ENCODE results near the gene RPS6KA2. TPM values are rescaled to one million over a fixed set of nuclear protein-coding genes. Genes with fewer than 3 reads are reported as not detected.
A peak's percentile ranks its signal among the peaks of the same experiment; 100 is the strongest.

The RPS6KA2 gene
- polyA plus RNA-seq (ENCODE audit: insufficient read length in 12 of 12), result 10 to 100 TPM in 11 of 12 donors, not detected in 1; 19.6 to 30.3 (median 25.5) TPM
- long read RNA-seq, donor 1, full-length matches to known transcripts, result 1 of 1 reads
- long read RNA-seq, donor 1, partial matches to known transcripts, result 0 of 1 reads
- long read RNA-seq, donor 1, other reads (novel, unspliced or antisense), result 0 of 1 reads
- long read RNA-seq, donor 2, full-length matches to known transcripts, result 3 of 3 reads
- long read RNA-seq, donor 2, partial matches to known transcripts, result 0 of 3 reads
- long read RNA-seq, donor 2, other reads (novel, unspliced or antisense), result 0 of 3 reads
- long read RNA-seq, donor 3, full-length matches to known transcripts, result 1 of 1 reads
- long read RNA-seq, donor 3, partial matches to known transcripts, result 0 of 1 reads
- long read RNA-seq, donor 3, other reads (novel, unspliced or antisense), result 0 of 1 reads
- long read RNA-seq, donor 4, full-length matches to known transcripts, result 3 of 3 reads
- long read RNA-seq, donor 4, partial matches to known transcripts, result 0 of 3 reads
- long read RNA-seq, donor 4, other reads (novel, unspliced or antisense), result 0 of 3 reads
- long read RNA-seq, donor 5, full-length matches to known transcripts, result 6 of 6 reads
- long read RNA-seq, donor 5, partial matches to known transcripts, result 0 of 6 reads
- long read RNA-seq, donor 5, other reads (novel, unspliced or antisense), result 0 of 6 reads
- long read RNA-seq, donor 6, full-length matches to known transcripts, result 2 of 2 reads
- long read RNA-seq, donor 6, partial matches to known transcripts, result 0 of 2 reads
- long read RNA-seq, donor 6, other reads (novel, unspliced or antisense), result 0 of 2 reads
- long read RNA-seq, donor 7, full-length matches to known transcripts, result 4 of 4 reads
- long read RNA-seq, donor 7, partial matches to known transcripts, result 0 of 4 reads
- long read RNA-seq, donor 7, other reads (novel, unspliced or antisense), result 0 of 4 reads
- long read RNA-seq, donor 8, full-length matches to known transcripts, result 5 of 5 reads
- long read RNA-seq, donor 8, partial matches to known transcripts, result 0 of 5 reads
- long read RNA-seq, donor 8, other reads (novel, unspliced or antisense), result 0 of 5 reads
- long read RNA-seq, donor 9, full-length matches to known transcripts, result 2 of 2 reads
- long read RNA-seq, donor 9, partial matches to known transcripts, result 0 of 2 reads
- long read RNA-seq, donor 9, other reads (novel, unspliced or antisense), result 0 of 2 reads
- long read RNA-seq, donor 10, full-length matches to known transcripts, result 3 of 3 reads
- long read RNA-seq, donor 10, partial matches to known transcripts, result 0 of 3 reads
- long read RNA-seq, donor 10, other reads (novel, unspliced or antisense), result 0 of 3 reads
- long read RNA-seq, donor 11, full-length matches to known transcripts, result 2 of 2 reads
- long read RNA-seq, donor 11, partial matches to known transcripts, result 0 of 2 reads
- long read RNA-seq, donor 11, other reads (novel, unspliced or antisense), result 0 of 2 reads

GRCh38 chr6:166627033-166627874, at the start of gene RPS6KA2:
RPS6KA2 (minus strand) TSS chr6:166627251; CDS start chr6:166627019, 232 bp downstream.
- DNase-seq, result peak; percentile 99

DNA sequence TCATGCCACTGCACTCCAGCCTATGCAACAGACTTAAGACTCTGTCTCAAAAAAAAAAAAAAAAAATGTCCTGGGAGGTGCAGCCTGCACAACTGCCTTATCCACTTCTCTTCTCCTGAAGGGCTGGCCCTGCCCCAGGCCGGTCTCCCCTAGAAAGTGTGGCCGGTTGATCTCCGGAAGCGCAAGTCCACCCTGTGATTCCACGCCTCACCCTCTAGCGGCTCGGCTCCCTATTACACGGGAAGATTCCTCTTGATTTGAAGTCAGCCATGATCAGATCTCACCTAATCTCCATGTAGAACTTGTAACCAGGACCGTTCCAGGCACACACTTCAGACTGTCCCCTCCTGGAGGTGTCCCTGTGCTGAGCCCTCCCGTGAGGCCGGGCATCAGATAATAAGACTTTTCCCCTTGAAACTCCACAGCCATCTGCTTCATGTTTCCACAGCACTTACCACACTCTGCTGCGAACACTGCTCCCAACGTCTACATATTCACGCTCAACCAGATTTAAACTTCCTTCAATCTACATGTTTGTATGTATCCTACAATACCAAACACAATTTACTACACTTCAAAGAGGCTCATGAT, 49.3 kb upstream of the RPS6KA2 start:
- no peak for DNase-seq

DNA sequence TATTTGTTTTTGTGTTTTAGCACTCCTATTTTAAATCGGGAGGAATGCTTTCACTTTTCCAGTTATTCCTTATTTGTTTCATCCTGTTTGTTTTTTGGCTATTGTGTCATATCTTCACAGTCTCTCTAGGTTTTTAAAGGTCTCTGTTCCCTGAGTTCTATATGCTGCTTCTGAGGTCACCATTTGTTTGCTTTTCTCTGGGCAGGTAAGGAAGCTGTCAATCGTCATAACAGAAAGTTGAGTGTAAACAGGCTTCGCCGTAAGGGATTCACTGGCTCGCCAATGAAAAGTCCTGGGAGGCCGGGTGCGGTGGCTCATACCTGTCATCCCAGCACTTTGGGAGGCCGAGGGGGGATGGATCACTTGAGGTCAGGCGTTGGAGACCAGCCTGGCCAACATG, 48.7 kb upstream of the RPS6KA2 start:
- no peak for DNase-seq

- DNase-seq, result no peak
These were observed 46.3 kb upstream of the RPS6KA2 start for GRCh38 chr6:166673309-166673708.

GRCh38 chr6:166672624-166673206, 45.7 kb upstream of the RPS6KA2 start:
- no peak for DNase-seq

DNA sequence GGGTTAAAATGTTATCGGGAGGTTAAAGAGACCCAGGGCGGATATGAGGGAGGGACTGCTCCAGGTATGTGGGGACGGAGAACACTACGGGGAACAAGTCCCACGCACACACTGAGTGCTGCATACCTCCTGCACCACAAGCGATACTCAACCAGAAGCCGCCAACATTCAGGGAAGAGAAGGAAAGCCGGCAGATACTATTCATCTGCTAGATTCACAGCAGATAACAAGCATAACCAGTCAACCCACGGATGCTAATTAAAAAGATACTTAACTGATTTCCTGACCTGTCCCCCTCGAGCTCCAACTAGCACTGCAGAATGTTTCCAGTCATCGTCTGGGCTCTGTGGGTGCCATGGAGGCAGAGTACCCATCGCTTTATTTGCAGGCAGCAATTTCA, 45.1 kb upstream of the RPS6KA2 start:
- DNase-seq, result no peak

- no peak for DNase-seq
These were observed 44.5 kb upstream of the RPS6KA2 start for GRCh38 chr6:166671434-166672081.

DNA sequence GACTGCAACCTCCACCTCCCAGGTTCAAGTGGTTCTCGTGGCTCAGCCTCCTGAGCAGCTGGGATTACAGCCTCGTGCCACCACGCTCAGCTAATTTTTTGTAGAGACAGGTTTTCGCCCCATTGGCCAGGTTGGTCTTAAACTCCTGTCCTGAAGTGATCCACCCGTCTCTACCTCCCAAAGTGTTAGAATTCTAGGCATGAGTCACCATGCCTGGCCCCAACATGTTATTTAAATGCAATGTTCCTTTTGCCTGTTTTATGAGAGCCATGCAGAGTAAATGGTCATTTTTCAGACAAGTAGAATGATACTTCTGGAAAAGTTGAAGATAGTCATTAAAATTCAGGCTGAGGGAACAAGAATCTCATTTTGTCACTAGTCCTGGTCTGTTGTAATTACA, 43.8 kb upstream of the RPS6KA2 start:
- no peak for DNase-seq

DNA sequence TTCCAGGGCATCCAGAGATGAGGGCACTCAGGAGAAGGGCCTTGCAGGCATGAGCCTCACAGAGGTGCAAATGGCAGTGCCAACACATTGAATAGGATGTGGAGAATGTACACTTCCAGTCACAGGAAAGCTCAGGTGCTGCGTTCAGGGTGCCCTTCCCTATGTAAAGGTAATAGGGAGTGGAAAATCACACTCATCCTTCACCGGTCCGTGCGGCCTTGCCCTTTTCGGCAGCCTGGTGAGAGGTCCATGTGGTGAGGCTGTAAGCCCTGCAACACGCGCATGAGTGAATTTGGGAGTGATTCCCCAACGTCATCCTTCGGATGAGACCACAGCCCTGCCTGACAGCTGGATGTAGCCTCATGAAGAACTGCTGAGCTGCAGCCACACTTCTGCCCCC, 43.0 kb upstream of the RPS6KA2 start:
- DNase-seq, result no peak

GRCh38 chr6:166667796-166668610, 41.0 kb upstream of the RPS6KA2 start:
- DNase-seq, result no peak

DNA sequence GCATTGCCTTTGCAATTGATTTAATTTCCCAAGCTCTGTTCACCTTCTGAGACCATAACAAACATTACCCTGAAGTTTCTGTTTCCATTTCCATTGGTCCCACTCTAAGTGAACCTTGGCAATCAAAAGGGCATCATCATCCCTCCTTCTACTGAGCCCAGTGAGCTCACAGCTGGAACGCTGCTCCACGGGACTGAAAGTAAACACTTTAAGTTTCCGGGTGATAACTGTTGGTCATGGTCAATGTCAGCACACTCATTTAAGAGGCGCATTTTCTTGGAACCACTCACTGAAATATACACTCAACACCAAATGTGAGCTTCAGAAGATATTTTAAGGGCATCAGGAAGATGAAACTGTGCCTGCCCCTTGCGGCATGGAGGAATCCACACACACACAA, 37.1 kb upstream of the RPS6KA2 start:
- DNase-seq, result no peak

DNA sequence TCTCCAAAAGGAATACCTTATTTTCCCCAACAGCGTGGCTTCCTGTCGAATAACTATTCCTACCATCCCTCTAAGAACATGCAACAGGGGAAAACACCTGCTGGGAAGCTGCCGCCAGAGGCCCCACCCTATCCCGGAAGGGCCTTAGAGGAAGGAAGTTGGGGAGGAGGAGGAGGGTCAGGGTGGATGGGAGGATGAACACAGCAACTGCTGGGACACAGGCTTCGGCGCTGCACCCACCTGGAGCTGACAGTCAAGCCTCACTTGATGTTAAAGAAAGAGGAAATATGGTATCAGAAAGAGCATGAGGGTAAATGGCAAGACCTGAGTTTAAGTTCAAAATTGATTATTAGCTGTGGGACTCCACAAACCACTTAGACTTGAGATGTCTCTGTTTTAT, 36.5 kb upstream of the RPS6KA2 start:
- DNase-seq, result no peak

GRCh38 chr6:166662690-166663089, 35.6 kb upstream of the RPS6KA2 start:
- DNase-seq, result no peak

DNA sequence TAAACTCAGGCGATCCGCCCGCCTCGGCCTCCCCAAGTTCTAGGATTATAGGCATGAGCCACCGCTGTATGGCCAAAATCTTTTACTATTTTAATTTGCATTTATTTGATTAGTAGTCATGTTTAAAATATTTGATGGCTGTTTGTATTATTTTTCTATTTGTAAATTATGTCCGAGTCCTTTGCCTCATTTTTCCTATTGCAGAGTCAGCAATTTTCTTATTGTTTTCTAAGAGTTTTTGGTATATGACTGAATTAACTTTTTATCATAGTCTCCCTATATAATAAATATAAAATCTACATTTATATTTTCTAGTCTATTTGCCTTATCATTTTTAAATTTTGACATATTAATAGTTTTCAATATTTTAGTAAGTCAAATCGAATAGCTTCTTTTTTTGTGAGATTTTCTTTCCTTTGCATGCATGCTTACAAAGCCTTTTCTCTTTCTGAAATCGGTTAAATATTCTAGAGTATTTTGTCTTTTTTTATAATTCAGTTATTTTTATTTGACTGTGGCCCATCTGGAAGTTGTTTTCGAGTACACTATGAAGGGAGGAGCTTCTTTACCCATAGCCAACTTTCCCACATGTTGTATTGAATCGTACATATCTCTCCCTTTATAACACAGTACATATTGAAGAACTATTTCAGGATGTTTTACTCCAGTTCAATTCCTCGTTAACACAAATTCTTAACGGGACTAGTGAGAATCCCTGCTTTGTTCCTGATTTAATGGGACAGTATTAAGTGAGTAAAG, 34.5 kb upstream of the RPS6KA2 start:
- no peak for DNase-seq

DNA sequence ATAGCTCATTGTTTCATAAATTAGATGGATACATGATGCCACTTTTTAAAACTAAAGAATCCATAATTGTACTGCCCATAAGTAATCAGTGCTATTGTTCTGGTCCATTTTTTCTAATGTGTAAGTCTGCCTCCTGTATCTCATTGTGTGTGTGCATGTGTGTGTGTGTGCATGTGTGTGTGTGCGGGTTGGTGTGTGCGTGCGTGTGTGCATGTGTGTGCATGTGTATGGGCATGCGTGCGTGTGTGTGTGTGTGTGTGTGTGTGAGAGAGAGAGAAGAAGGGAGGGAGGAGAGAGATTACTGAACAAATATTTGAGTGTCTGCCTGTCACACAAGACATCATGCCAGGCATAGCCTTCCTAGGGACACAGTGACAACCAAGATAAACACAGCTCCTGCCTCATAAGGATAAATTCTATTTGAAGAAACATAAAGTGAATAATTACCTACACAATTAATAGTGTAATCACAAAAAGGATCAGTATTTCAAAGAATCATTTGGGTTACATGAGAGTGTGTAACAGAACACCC, 33.2 kb upstream of the RPS6KA2 start:
- no peak for DNase-seq

- DNase-seq, result no peak
These were observed 32.5 kb upstream of the RPS6KA2 start for GRCh38 chr6:166659581-166659980.

DNA sequence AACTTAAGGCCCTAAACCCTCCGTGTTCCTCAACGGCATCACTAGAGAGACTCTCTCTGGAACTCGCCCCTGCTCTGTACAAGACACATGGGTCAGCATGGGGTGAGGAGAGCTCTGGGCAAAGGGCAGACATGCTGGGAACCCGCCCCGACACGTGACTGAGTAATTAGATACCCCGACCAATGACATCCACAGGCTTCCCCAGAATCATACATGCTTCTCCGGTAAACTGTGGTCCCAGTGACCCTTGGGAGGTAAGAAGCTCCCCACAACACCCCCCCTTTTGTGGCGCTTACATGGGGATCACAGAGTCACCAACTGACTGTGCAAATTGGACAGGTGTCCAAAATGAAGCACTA, 31.7 kb upstream of the RPS6KA2 start:
- DNase-seq, result no peak
